PC-9 (cell line): ENCODE measurements around the gene PPA1. TPM values are rescaled to one million over a fixed set of nuclear protein-coding genes. Genes with fewer than 3 reads are reported as not detected.
"Not testable (repeated sequence)": the region's sequence is repeated elsewhere in the genome, so short reads cannot be mapped to it uniquely, and the experiment has no call there.

ENCODE experiments used
- BruUV-seq: library from RNA; stranded (reverse); fragments of 400-500 nt; replicated peaks from 2 replicates; lab custom pipeline; 2021; lab: Mats Ljungman, UMichigan
- CTCF ChIA-PET: fragments of 300-600 bp; sonication (Branson Sonifier 250); formaldehyde crosslinking; loops from one replicate; lab custom pipeline; 2022; ENCODE audit warnings: antibody characterized with exemption; lab: Charles Lee
- POLR2A ChIA-PET: fragments of 300-600 bp; sonication (Branson Sonifier 250); formaldehyde crosslinking; loops from one replicate; lab custom pipeline; 2022; ENCODE audit warnings: antibody characterized with exemption; ENCODE audit not compliant: unreplicated experiment; lab: Charles Lee
- DNase-seq, 2 experiments: peaks; one replicate each; pipeline versions ENCODE4 v3.0.0 to v3.0.0-alpha.2; 2015 to 2022; ENCODE audit warnings: mixed read lengths in 1 of 2
- H2AFZ ChIP-seq: fragments of 200-600 bp; sonication (generic); 2 replicates; pipeline ENCODE4 v1.8.1; 2017; ENCODE audit warnings: antibody characterized with exemption
- H3F3A ChIP-seq: fragments of 200-600 bp; sonication (generic); 2 replicates; pipeline ENCODE4 v1.8.1; 2017; ENCODE audit warnings: antibody characterized with exemption, mild to moderate bottlenecking, low read depth; ENCODE audit not compliant: insufficient read depth
- H3K27ac ChIP-seq: fragments of 200-600 bp; sonication (generic); 2 replicates; pipeline ENCODE4 v1.6.1; 2016; ENCODE audit warnings: mixed run types
- H3K27me3 ChIP-seq: fragments of 200-600 bp; sonication (generic); 2 replicates; pipeline ENCODE4 v1.6.1; 2016; ENCODE audit warnings: low read depth, mixed run types; ENCODE audit not compliant: insufficient read depth
- H3K36me3 ChIP-seq: fragments of 200-600 bp; sonication (generic); 2 replicates; pipeline ENCODE4 v1.6.1; 2016; ENCODE audit warnings: low read depth, mixed run types
- H3K4me1 ChIP-seq: fragments of 200-600 bp; sonication (generic); replicated peaks from 2 replicates; pipeline ENCODE4 v1.6.1; 2016; ENCODE audit warnings: mixed run types; ENCODE audit not compliant: insufficient read depth
- H3K4me2 ChIP-seq: fragments of 200-600 bp; sonication (generic); 2 replicates; pipeline ENCODE4 v1.6.1; 2017; ENCODE audit warnings: mixed run types
- H3K4me3 ChIP-seq: fragments of 200-600 bp; sonication (generic); 2 replicates; pipeline ENCODE4 v1.6.1; 2016; ENCODE audit warnings: mixed run types
- H3K79me2 ChIP-seq: fragments of 200-600 bp; sonication (generic); 2 replicates; pipeline ENCODE4 v1.6.1; 2017; ENCODE audit warnings: low read depth, mixed run types
- H3K9me2 ChIP-seq: fragments of 200-600 bp; sonication (generic); 2 replicates; pipeline ENCODE4 v1.8.1; 2017; ENCODE audit warnings: mild to moderate bottlenecking; ENCODE audit not compliant: insufficient read depth
- H3K9me3 ChIP-seq: fragments of 200-600 bp; sonication (generic); 2 replicates; pipeline ENCODE4 v1.8.1; 2016; ENCODE audit warnings: low read depth; ENCODE audit not compliant: insufficient read depth
- H4K20me1 ChIP-seq: fragments of 200-600 bp; sonication (generic); 2 replicates; pipeline ENCODE4 v1.8.1; 2017; ENCODE audit not compliant: insufficient read depth
- CTCF ChIP-seq: fragments of 200-600 bp; sonication (generic); conservative IDR thresholded peaks from 2 replicates; pipeline ENCODE4 v1.6.1; 2017; ENCODE audit warnings: mixed run types, antibody characterized with exemption, mild to moderate bottlenecking, moderate library complexity
- EZH2 ChIP-seq: fragments of 200-600 bp; sonication (generic); IDR thresholded peaks from 2 replicates; pipeline ENCODE4 v1.8.0; 2017; ENCODE audit warnings: antibody characterized with exemption, low read depth
- intact Hi-C: fragments of 100-400 bp; cut with micrococcal nuclease; formaldehyde crosslinking; loops from one replicate; pipeline ENCODE4 v1.10.0; 2022; ENCODE audit not compliant: unreplicated experiment
- total RNA-seq: library from RNA; stranded (reverse); gene quantifications from 2 replicates; pipeline ENCODE4 v1.2.3, GENCODE V29; 2021

The PPA1 gene
- total RNA-seq, 1 experiment from 2014 or later, result 236 TPM

- Histone ChIP-seq H3K9me3 (no peaks in the 10 kb centered on the region), H3K4me3 (no peak overlapping the region), H3K27me3 (no peaks in the 10 kb centered on the region), H3F3A (peaks cover 10% of the 10 kb centered on the region; the same call in 1 of the 2 replicates), H3K27ac (no peak overlapping the region), H2AFZ (no peak overlapping the region), H3K79me2 (peaks cover 79% of the 10 kb centered on the region), H4K20me1 (peaks cover 70% of the 10 kb centered on the region), H3K36me3 (peaks cover 62% of the 10 kb centered on the region), H3K4me2 (no peak overlapping the region), H3K4me1 (peaks cover 3% of the 10 kb centered on the region; the same call in 1 of the 2 replicates), H3K9me2 (no peaks in the 10 kb centered on the region)
- POLR2A ChIA-PET, result no interaction called here
- TF ChIP-seq EZH2 (no peak), CTCF (no peak)
- intact Hi-C loops, result no loop called here
- no TSS peak for BruUV-seq
- CTCF ChIA-PET, result no interaction called here
- DNase-seq, result no peak
Observed at GRCh38 chr10:70162892-70163201, 70.4 kb downstream of the PPA1 start.

GRCh38 chr10:70162151-70162891, 70.9 kb downstream of the PPA1 start:
- Histone ChIP-seq H3K4me3 (no peak overlapping the region), H3K4me2 (no peak overlapping the region), H2AFZ (no peak overlapping the region), H3K9me2 (no peaks in the 10 kb centered on the region), H3K36me3 (peaks cover 59% of the 10 kb centered on the region), H3K27me3 (no peaks in the 10 kb centered on the region), H4K20me1 (peaks cover 65% of the 10 kb centered on the region), H3F3A (peaks cover 10% of the 10 kb centered on the region; the same call in 1 of the 2 replicates), H3K79me2 (peaks cover 74% of the 10 kb centered on the region), H3K4me1 (no peaks in the 10 kb centered on the region), H3K27ac (no peak overlapping the region), H3K9me3 (no peaks in the 10 kb centered on the region)
- TF ChIP-seq EZH2 (no peak), CTCF (no peak)
- CTCF ChIA-PET, result no interaction called here
- intact Hi-C loops, result no loop called here
- no peak for DNase-seq
- BruUV-seq, result no TSS peak
- POLR2A ChIA-PET, result no interaction called here

GRCh38 chr10:70160798-70161197, 72.4 kb downstream of the PPA1 start:
- H3K36me3 ChIP-seq, result peaks cover 53% of the 10 kb centered on the region
- H3K27me3 ChIP-seq, result no peaks in the 10 kb centered on the region
- CTCF ChIA-PET, result no interaction called here
- peaks cover 10% of the 10 kb centered on the region; the same call in 1 of the 2 replicates for H3F3A ChIP-seq
- H3K9me3 ChIP-seq, result no peaks in the 10 kb centered on the region
- H3K79me2 ChIP-seq, result peaks cover 59% of the 10 kb centered on the region
- no peak overlapping the region; the same call in 1 of the 2 replicates for H3K27ac ChIP-seq
- no peaks in the 10 kb centered on the region for H3K9me2 ChIP-seq
- DNase-seq, result no peak
- intact Hi-C loops, result no loop called here
- no TSS peak for BruUV-seq
- POLR2A ChIA-PET, result no interaction called here
- peaks cover 50% of the 10 kb centered on the region for H4K20me1 ChIP-seq
- TF ChIP-seq EZH2 (no peak), CTCF (no peak)
- H3K4me3 ChIP-seq, result no peak overlapping the region
- H3K4me2 ChIP-seq, result no peak overlapping the region
- H3K4me1 ChIP-seq, result no peaks in the 10 kb centered on the region
- no peak overlapping the region for H2AFZ ChIP-seq

- H3K4me3 ChIP-seq, H2AFZ ChIP-seq, H3K27me3 ChIP-seq, BruUV-seq, CTCF ChIA-PET, intact Hi-C loops, H3F3A ChIP-seq, H3K27ac ChIP-seq, H3K4me1 ChIP-seq, H3K4me2 ChIP-seq, DNase-seq, H3K9me2 ChIP-seq, H3K9me3 ChIP-seq: not testable (repeated sequence)
- POLR2A ChIA-PET, result interaction anchor here (0.6 kb wide), 1 partner anchor 162 kb away, joined by 3 read pairs; no protein-coding TSS in a partner anchor
- peaks cover 41% of the 10 kb centered on the region for H4K20me1 ChIP-seq
- H3K79me2 ChIP-seq, result peaks cover 47% of the 10 kb centered on the region
- H3K36me3 ChIP-seq, result peaks cover 61% of the 10 kb centered on the region
Observed at GRCh38 chr10:70159366-70159765, 73.9 kb downstream of the PPA1 start.
